Panc1 (cell line): ENCODE data around the gene CCDC78. TPM values are rescaled to one million over a fixed set of nuclear protein-coding genes. Genes with fewer than 3 reads are reported as not detected.
A peak's percentile ranks its signal among the peaks of the same experiment; 100 is the strongest.

ENCODE experiments used
- ATAC-seq: fragments of 200-7000 bp; cut with Tn5 transposase; 2 replicates; pipeline ENCODE4 v1.9.1; 2020; ENCODE audit warnings: mild to moderate bottlenecking, moderate library complexity
- BruUV-seq: library from RNA; stranded (reverse); fragments of 400-500 nt; replicated peaks from 2 replicates; lab custom pipeline; 2021; lab: Mats Ljungman, UMichigan
- CTCF ChIA-PET: fragments of 300-600 bp; sonication (Branson Sonifier 250); formaldehyde crosslinking; loops from one replicate; lab custom pipeline; 2022; ENCODE audit warnings: antibody characterized with exemption; lab: Charles Lee
- POLR2A ChIA-PET: fragments of 300-600 bp; sonication (Branson Sonifier 250); formaldehyde crosslinking; loops from one replicate; lab custom pipeline; 2022; ENCODE audit warnings: antibody characterized with exemption; lab: Charles Lee
- DNase-seq: peaks from one replicate; pipeline ENCODE4 v3.0.0-alpha.2; 2010; ENCODE audit warnings: low read depth, low spot score
- H3K27ac ChIP-seq: 2 replicates; pipeline ENCODE4 v1.5.1; 2011; ENCODE audit warnings: mild to moderate bottlenecking, low read length, inconsistent platforms
- H3K27me3 ChIP-seq: fragments of 200-500 bp; sonication (Bioruptor generic); 2 replicates; pipeline ENCODE4 v1.6.0; 2014; ENCODE audit warnings: low read length, inconsistent platforms; ENCODE audit not compliant: control insufficient read depth, insufficient read depth
- H3K36me3 ChIP-seq: fragments of 200-500 bp; sonication (Bioruptor generic); 2 replicates; pipeline ENCODE4 v1.5.1; 2014; ENCODE audit warnings: inconsistent platforms, mild to moderate bottlenecking, low read length, moderate library complexity; ENCODE audit not compliant: control insufficient read depth, insufficient read depth
- H3K4me1 ChIP-seq: 2 replicates; pipeline ENCODE4 v1.5.1; 2011; ENCODE audit warnings: inconsistent platforms, mild to moderate bottlenecking, low read length, moderate library complexity; ENCODE audit not compliant: control insufficient read depth, insufficient read depth
- H3K4me3 ChIP-seq, 2 experiments: 2 replicates each; pipeline ENCODE4 v1.5.1; 2011 to 2012; ENCODE audit warnings: low read depth in 2 of 2, low read length in 2 of 2, mild to moderate bottlenecking in 2 of 2, inconsistent platforms in 1 of 2, moderate library complexity in 1 of 2
- H3K9me3 ChIP-seq: fragments of 200-500 bp; sonication (Bioruptor generic); 2 replicates; pipeline ENCODE4 v1.5.1; 2014; ENCODE audit warnings: low read depth, mild to moderate bottlenecking, inconsistent platforms, low read length, moderate library complexity; ENCODE audit not compliant: control insufficient read depth, insufficient read depth
- CTCF ChIP-seq: fragments of 450-650 bp; IDR thresholded peaks from 2 replicates; pipeline ENCODE4 v1.5.1; 2017; ENCODE audit warnings: mild to moderate bottlenecking
- POLR2AphosphoS5 ChIP-seq: IDR thresholded peaks from 2 replicates; pipeline ENCODE4 v1.6.1; 2012; ENCODE audit warnings: mild to moderate bottlenecking, low read depth, low read length, moderate library complexity
- SIN3A ChIP-seq: IDR thresholded peaks from 2 replicates; pipeline ENCODE4 v1.6.1; 2012; ENCODE audit warnings: low read depth, mild to moderate bottlenecking, low read length, moderate library complexity, borderline replicate concordance; ENCODE audit not compliant: insufficient read depth
- TCF7L2 ChIP-seq: IDR thresholded peaks from 2 replicates; pipeline ENCODE4 v1.6.1; 2011; ENCODE audit warnings: mild to moderate bottlenecking, low read depth, low read length, inconsistent platforms
- in situ Hi-C: cut with HindIII; loops from 2 replicates; pipeline ENCODE4 v1.10.0; 2016; ENCODE audit warnings: low sequenced_read_pairs, low pct_unique_long_range_greater_than_20kb
- intact Hi-C: fragments of 100-400 bp; cut with micrococcal nuclease; formaldehyde crosslinking; loops from one replicate; pipeline ENCODE4 v1.10.0; 2022; ENCODE audit not compliant: unreplicated experiment
- total RNA-seq: library from RNA; stranded (reverse); gene quantifications from one replicate; pipeline ENCODE4 v1.2.1, GENCODE V29; 2021; ENCODE audit not compliant: unreplicated experiment
- TF ChIP-seq, protein P1 (sequence below), 2 experiments: IDR thresholded peaks; 2 replicates each; pipeline ENCODE4 v1.6.1; 2011 to 2012; ENCODE audit warnings: low read depth in 2 of 2, control low read depth in 1 of 2, low read length in 1 of 2, mild to moderate bottlenecking in 1 of 2, moderate library complexity in 1 of 2; ENCODE audit not compliant: insufficient read depth in 1 of 2

The CCDC78 gene
- total RNA-seq, 1 experiment from 2014 or later = 18.2 TPM

DNA sequence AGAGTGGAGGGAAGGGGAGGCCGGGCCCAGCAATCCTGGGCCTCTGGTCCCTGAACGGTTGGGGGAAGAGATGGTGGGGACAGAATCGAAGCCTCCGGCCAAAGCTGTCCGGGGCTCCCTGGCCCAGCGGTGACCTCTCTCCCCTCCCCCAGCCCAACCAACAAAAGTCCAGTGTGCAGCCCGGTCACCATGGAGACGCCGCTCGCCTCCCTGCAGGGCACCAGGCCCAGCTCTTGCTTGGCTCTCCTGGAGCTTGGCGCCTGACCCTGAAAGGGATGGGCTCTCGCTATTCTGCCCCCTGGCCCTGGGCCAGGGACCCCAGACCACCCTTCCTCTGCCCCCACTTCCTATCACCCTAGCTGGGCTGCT is 10.1 kb downstream of the CCDC78 start:
- Histone ChIP-seq H3K27ac (peak overlapping the region; percentile 88), H3K4me3 (peak overlapping the region; percentile 65 to 80), H3K27me3 (no peaks in the 10 kb centered on the region), H3K4me1 (peaks cover 55% of the 10 kb centered on the region), H3K9me3 (no peaks in the 10 kb centered on the region), H3K36me3 (no peaks in the 10 kb centered on the region; the same call in 1 of the 2 replicates)
- in situ Hi-C loops = no loop called here
- BruUV-seq = no TSS peak
- ATAC-seq (no peak), DNase-seq (no peak)
- ChIA-PET POLR2A (interaction anchor here (0.6 kb wide), 2 partner anchors 327 to 336 kb away, joined by 3 to 4 read pairs; no protein-coding TSS in a partner anchor), CTCF (interaction anchor here (0.6 to 1.1 kb wide), 2 partner anchors 69 to 1251 kb away, joined by 3 to 4 read pairs; no protein-coding TSS in a partner anchor)
- TF ChIP-seq TCF7L2 = no peak
- TF ChIP-seq SIN3A = no peak
- TF ChIP-seq CTCF = no peak
- TF ChIP-seq POLR2AphosphoS5 = no peak; the same call in 1 of the 2 replicates
- TF ChIP-seq, protein P1, sequence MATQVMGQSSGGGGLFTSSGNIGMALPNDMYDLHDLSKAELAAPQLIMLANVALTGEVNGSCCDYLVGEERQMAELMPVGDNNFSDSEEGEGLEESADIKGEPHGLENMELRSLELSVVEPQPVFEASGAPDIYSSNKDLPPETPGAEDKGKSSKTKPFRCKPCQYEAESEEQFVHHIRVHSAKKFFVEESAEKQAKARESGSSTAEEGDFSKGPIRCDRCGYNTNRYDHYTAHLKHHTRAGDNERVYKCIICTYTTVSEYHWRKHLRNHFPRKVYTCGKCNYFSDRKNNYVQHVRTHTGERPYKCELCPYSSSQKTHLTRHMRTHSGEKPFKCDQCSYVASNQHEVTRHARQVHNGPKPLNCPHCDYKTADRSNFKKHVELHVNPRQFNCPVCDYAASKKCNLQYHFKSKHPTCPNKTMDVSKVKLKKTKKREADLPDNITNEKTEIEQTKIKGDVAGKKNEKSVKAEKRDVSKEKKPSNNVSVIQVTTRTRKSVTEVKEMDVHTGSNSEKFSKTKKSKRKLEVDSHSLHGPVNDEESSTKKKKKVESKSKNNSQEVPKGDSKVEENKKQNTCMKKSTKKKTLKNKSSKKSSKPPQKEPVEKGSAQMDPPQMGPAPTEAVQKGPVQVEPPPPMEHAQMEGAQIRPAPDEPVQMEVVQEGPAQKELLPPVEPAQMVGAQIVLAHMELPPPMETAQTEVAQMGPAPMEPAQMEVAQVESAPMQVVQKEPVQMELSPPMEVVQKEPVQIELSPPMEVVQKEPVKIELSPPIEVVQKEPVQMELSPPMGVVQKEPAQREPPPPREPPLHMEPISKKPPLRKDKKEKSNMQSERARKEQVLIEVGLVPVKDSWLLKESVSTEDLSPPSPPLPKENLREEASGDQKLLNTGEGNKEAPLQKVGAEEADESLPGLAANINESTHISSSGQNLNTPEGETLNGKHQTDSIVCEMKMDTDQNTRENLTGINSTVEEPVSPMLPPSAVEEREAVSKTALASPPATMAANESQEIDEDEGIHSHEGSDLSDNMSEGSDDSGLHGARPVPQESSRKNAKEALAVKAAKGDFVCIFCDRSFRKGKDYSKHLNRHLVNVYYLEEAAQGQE (IDR thresholded peaks at IDR 0.05; ENCODE audit: insufficient read depth in 1 of 2, low read depth in 2 of 2, low read length in 1 of 2) = no peak
- intact Hi-C loops = no loop called here

GRCh38 chr16:715477-716199 is 10.6 kb downstream of the CCDC78 start:
- H3K4me1 ChIP-seq = peaks cover 60% of the 10 kb centered on the region
- POLR2A ChIA-PET = interaction anchor here (0.6 kb wide), 2 partner anchors 327 to 336 kb away, joined by 3 to 4 read pairs; no protein-coding TSS in a partner anchor
- peak; percentile 83 for TF ChIP-seq CTCF
- TF ChIP-seq, protein P1 (IDR thresholded peaks at IDR 0.05; ENCODE audit: insufficient read depth in 1 of 2, low read depth in 2 of 2, low read length in 1 of 2) = no peak
- 0 out of 2 replicates have a peak, but pooled peaks have one; percentile 41 for TF ChIP-seq SIN3A

More at GRCh38 chr16:715477-716199, 10.6 kb downstream of the CCDC78 start:
- CTCF ChIA-PET = interaction anchor here (0.6 to 1.1 kb wide), 3 partner anchors 69 to 1252 kb away, joined by 3 to 4 read pairs (median 3); no protein-coding TSS in a partner anchor
- Histone ChIP-seq H3K9me3 (no peaks in the 10 kb centered on the region), H3K36me3 (no peaks in the 10 kb centered on the region; the same call in 1 of the 2 replicates), H3K4me3 (peak overlapping the region; percentile 65 to 80), H3K27ac (peak overlapping the region; percentile 88), H3K27me3 (no peaks in the 10 kb centered on the region)
- no TSS peak for BruUV-seq
- peak; percentile 1; the same call in 1 of the 2 replicates for ATAC-seq
- in situ Hi-C loops = no loop called here
- intact Hi-C loops = no loop called here
- DNase-seq = no peak
